ENCODE measurements around the gene LONRF2. TPM values are rescaled to one million over a fixed set of nuclear protein-coding genes. Genes with fewer than 3 reads are reported as not detected.

Gene LONRF2
- total RNA-seq, 1 donor from 2014 or later: 0.23 TPM

Other genes with a start within 250 kb of the LONRF2 start
- gene AFF3, start 179.9 kb downstream of the LONRF2 start, total RNA-seq: 5.7 and 5.9 TPM in 2 replicates
- gene CHST10, start 95.2 kb upstream of the LONRF2 start, total RNA-seq: 6.6 and 8.0 TPM in 2 replicates
- not detected in 2 replicates for gene NMS, start 148.0 kb upstream of the LONRF2 start, total RNA-seq
- 42.2 and 44.3 TPM in 2 replicates for gene PDCL3, start 240.5 kb upstream of the LONRF2 start, total RNA-seq

All from activated CD4-positive, alpha-beta T cell treated with anti-CD3 and anti-CD28 coated beads, Interleukin-2, amount 10 ng/mL, durations not matched to agents 24 days and 14 days (primary cell).